HG03064 (cell line): ENCODE results near the gene MIF.
"Not testable (repeated sequence)": the region's sequence is repeated elsewhere in the genome, so short reads cannot be mapped to it uniquely, and the experiment has no call there.

Source experiments
- ATAC-seq: cut with Tn5 transposase; IDR thresholded peaks from one replicate; pipeline ENCODE4 v1.9.1; 2021; ENCODE audit warnings: low read depth; ENCODE audit not compliant: unreplicated experiment

MIF gene

DNA sequence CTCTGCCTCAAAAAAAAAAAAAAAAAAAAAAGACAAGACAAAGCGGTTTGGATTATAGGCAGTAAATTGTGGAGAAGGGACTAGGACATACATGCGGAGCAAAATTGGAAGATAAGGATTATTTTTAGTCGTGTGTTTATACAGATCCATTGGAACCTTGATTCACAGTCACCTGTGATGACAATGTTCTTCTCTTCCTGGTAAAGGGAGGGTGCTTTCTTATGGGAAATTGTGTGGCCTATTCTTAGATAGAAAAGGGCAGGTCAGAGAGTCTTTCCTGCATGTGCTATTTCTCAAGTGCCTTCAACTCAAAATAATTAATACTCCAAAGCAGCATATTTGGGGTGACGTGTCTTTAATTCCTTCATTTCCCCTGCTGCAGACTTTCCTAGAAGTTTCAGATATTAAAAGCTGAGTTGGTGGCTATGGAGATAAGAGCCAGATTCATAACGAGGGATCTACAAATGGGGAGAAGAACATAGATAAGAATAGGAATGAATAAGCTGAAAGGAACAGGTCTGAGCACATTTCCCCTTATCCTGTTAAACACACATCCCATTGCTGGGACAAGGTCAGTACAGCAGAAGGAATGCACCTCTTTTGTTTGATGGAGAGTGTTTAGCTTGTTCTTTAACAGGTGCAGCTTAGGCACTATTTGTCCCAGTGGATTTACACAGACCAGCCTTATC, 44.3 kb downstream of the MIF start:
- no peak for ATAC-seq

DNA sequence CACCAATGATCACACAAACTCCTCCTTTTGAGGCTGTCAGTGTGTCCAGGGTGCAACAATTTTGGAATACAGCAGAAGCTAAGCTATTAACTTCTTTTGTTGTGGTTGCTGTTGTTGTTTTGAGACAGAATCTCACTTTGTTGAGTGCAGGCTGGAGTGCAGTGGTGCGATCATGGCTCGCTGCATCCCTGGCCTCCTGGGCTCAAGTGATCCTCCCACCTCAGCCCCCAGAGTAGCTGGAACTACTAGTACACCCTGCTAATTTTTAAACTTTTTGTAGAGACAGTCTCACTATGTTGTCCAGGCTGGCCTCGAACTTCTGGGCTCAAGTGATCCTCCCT, 44.8 kb downstream of the MIF start:
- ATAC-seq = no peak

DNA sequence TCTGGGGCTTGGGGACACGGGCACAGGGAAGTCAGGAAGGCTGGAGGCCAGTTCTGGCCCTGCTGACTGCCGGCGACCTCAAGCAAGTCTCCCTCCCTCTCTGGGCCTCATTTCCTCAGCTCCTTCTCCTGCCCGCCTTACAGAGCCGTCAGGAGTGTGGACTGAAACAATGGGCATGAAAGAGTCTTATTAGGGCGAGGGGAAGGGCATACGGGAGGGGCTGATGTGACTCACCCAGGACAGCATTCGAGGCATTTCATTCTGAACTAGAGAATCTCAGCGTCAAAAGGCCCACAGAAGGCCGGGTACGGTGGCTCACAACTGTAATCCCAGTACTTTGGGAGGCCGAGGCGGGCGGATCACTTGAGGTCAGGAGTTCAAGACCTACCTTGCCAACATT, 46.0 kb downstream of the MIF start:
- not testable (repeated sequence) for ATAC-seq
